ENCODE measurements around the gene MED13L.

Gene MED13L

GRCh38 chr12:116182359-116183063, 95.0 kb downstream of the MED13L start:
- DNase-seq (ENCODE audit: low read depth in 2 of 2), result no peak

DNA sequence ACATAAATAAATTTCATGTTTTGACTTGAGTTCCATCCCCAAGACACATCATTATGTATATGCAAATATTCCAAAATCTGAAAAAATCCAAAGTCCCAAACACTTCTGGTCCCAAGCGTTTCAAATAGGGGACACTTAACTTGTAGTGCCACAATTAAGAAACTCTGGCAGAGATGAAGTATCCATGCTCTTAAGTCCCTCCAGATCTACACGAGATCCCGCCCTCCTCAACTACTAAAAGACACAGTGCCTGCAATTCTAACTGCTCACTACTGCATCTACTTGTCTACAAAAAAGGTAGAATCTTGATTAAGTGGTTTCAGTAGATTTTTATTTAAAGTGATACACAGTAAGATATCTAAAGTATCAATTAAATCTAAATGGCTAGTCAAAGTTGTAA, 97.0 kb downstream of the MED13L start:
- DNase-seq (ENCODE audit: low read depth in 2 of 2), result no peak

GRCh38 chr12:116179384-116179783, 98.1 kb downstream of the MED13L start:
- DNase-seq (ENCODE audit: low read depth in 2 of 2), result no peak

- no peak for DNase-seq (ENCODE audit: low read depth in 2 of 2)
Observed at GRCh38 chr12:116177017-116177416, 100.5 kb downstream of the MED13L start.

GRCh38 chr12:116174904-116175303, 102.6 kb downstream of the MED13L start:
- no peak for DNase-seq (ENCODE audit: low read depth in 2 of 2)

DNA sequence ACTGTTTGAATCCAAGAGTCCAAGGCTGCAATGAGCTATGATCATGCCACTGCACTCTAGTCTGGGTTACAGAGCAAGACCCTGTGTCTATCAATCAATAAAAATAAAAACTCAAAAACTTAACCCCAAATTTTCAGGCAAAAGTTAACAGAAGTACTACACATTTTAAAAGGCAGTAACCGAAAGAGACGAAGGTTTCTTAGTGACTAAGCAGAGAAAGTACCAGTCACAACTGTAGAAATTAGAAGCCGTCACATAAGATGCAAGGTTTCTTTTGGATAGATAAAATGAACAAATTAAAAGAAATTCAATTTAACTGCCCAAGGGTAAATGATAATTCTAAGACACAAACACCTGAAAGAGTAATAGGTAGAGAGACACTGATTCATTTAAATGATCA, 103.5 kb downstream of the MED13L start:
- DNase-seq (ENCODE audit: low read depth in 2 of 2), result no peak

- no peak for DNase-seq (ENCODE audit: low read depth in 2 of 2)
Observed at GRCh38 chr12:116172224-116172849, 105.2 kb downstream of the MED13L start.

- DNase-seq (ENCODE audit: low read depth in 2 of 2), result no peak
Observed at GRCh38 chr12:116171549-116171948, 105.9 kb downstream of the MED13L start.

DNA sequence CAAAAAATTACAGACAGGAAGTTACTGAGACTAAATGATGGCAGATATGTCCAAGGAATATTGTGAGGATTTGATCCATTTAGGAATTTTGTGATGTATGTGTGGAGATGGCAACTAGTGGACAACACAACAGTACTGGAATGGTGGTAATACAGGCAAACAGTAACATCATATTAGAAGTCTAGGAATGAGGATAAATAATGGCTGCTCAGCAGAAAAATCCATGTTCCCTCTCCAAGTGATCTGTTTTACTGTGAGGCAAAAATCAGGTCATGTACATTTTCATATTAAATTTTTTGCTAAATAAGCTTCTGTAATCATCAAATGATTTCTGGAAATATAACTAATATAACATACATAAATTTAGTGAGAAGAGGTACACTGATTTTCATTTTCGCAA, 108.4 kb downstream of the MED13L start:
- DNase-seq (ENCODE audit: low read depth in 2 of 2), result no peak

GRCh38 chr12:116166306-116166705, 111.2 kb downstream of the MED13L start:
- no peak for DNase-seq (ENCODE audit: low read depth in 2 of 2)

DNA sequence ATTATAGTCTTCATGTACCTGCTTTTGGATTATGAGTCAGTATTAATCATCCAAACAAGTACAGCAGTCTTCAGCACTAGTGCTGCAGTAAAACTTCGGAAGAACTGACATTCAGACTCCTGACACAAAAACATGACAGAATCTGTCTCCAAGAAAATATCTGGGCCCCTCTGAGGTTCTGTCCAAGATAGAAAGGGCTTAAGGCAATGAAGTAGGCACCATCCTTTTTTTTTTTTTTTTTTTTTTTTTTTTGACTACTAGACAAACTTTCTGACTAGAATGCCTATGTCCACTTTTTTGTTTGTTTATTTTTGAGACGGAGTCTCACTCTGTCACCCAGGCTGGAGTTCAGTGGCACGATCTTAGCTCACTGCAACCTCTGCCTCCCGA, 112.5 kb downstream of the MED13L start:
- no peak for DNase-seq (ENCODE audit: low read depth in 2 of 2)

GRCh38 chr12:116164250-116165035, 113.0 kb downstream of the MED13L start:
- DNase-seq (ENCODE audit: low read depth in 2 of 2), result no peak

GRCh38 chr12:116162071-116162470, 115.4 kb downstream of the MED13L start:
- DNase-seq (ENCODE audit: low read depth in 2 of 2), result no peak

- DNase-seq (ENCODE audit: low read depth in 2 of 2), result no peak
Observed at GRCh38 chr12:116161588-116161987, 115.9 kb downstream of the MED13L start.

GRCh38 chr12:116160883-116161458, 116.5 kb downstream of the MED13L start:
- DNase-seq (ENCODE audit: low read depth in 2 of 2), result no peak

- no peak for DNase-seq (ENCODE audit: low read depth in 2 of 2)
Observed at GRCh38 chr12:116160231-116160630, 117.3 kb downstream of the MED13L start.

DNA sequence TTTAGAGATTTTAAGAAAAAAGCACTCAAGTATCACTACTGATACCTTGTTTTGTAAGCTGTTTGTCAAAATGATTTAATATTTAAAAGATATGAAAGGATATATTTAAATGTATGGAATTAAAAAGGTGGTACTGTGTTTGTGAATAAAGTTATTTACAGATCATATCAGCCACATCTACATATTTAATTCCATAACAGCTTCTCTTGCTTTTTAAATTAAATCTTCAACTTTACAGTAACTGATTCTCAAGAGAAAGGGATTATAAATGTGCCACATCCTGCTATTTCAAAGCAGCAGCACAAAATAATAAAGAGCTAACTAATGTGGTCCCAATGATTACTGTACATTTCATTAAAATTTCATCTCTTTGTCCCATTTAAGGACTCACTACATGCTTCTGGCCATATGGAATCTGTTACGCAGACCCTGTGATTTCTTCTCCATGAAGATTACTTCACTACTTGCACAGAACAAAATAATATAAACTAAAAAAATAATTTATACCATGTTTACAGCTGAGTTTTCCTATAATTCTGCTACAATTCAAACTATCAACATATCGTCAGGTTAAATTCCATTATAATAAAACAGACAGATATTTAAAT, 117.8 kb downstream of the MED13L start:
- DNase-seq (ENCODE audit: low read depth in 2 of 2), result no peak

- no peak for DNase-seq (ENCODE audit: low read depth in 2 of 2)
Observed at GRCh38 chr12:116159175-116159574, 118.3 kb downstream of the MED13L start.

GRCh38 chr12:116157845-116158267, 119.6 kb downstream of the MED13L start:
- no peak for DNase-seq (ENCODE audit: low read depth in 2 of 2)

DNA sequence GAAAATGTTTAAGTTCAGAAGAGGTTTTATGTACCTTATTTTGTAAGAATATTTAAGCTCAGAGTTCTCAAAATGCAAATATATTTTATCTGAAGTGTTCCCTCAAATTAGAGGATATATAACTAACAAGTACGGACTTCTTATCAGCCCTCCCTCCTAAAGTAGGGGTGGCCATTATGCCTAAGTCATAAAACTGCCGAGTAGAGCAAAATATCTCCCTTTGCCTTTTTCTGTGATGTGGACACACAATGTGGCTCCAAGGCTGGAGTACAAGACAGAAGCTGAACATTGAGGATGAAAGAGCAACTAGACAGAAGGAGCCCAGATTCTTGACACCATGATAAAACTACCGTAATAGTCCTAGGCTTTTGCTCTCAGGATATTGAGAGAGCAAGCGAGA, 120.9 kb downstream of the MED13L start:
- no peak for DNase-seq (ENCODE audit: low read depth in 2 of 2)

GRCh38 chr12:116155383-116155782, 122.1 kb downstream of the MED13L start:
- DNase-seq (ENCODE audit: low read depth in 2 of 2), result no peak

DNA sequence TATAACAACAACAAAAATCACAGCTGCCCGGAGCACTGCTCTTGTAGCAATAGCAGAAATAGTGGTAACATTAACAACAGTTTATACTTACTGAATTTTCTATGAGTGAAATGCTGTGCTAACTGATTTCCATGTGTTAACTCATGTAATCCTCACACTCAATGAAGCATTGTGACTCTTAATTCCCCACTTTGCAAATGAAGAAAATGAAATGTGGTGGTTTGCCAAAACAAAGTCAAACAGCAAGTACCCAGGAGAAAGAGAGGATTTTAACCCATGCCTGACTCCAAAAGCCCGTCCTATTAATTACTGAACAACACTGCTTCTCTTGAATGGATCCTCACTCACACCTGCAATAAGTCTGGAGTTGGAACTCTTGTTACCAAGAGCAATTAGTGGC, 123.5 kb downstream of the MED13L start:
- no peak for DNase-seq (ENCODE audit: low read depth in 2 of 2)

Data from stimulated activated CD8-positive, alpha-beta memory T cell treated with anti-CD3 and anti-CD28 coated beads, Interleukin-7, amount 100 ng/mL, for 1 hour (primary cell).